Measurements from ENCODE around the gene IGFLR1.

IGFLR1 gene

DNA sequence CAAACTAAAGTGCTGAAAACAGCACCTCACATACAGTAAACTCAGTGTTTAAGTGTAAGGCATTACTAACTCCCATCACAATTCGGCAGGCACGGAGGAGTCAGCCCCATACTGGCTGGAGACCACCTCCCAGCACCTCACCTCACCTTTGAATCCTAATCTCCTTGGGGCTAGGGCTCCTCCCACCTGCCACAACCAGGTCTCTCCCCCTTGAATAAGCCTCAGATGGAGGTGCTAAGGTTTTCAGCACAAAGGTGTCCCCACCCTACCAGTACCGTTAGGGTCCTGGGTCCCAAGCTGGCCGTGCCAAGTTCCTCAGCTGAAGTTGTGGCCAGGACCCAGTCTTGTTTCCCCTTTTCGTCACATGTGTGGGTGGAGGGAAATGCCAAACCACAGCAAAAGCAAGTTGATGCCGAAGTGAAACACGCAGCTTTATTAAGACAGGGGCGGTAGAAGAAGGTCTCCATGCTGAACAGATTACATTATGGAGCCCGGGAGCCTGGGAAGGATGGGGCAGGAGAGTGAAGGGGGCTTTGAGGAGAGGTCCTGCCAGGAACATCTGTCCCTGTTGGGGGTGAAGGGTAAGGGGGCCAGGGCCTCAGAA, at the start of gene IGFLR1:
IGFLR1 (minus strand) TSS at position 332 of the 604 bp plus-strand sequence. CDS start 1,272 bp downstream, outside the sequence.
- no peak for DNase-seq

- DNase-seq = no peak
These were observed 49.6 kb upstream of the IGFLR1 start for GRCh38 chr19:35791814-35792279.

DNA sequence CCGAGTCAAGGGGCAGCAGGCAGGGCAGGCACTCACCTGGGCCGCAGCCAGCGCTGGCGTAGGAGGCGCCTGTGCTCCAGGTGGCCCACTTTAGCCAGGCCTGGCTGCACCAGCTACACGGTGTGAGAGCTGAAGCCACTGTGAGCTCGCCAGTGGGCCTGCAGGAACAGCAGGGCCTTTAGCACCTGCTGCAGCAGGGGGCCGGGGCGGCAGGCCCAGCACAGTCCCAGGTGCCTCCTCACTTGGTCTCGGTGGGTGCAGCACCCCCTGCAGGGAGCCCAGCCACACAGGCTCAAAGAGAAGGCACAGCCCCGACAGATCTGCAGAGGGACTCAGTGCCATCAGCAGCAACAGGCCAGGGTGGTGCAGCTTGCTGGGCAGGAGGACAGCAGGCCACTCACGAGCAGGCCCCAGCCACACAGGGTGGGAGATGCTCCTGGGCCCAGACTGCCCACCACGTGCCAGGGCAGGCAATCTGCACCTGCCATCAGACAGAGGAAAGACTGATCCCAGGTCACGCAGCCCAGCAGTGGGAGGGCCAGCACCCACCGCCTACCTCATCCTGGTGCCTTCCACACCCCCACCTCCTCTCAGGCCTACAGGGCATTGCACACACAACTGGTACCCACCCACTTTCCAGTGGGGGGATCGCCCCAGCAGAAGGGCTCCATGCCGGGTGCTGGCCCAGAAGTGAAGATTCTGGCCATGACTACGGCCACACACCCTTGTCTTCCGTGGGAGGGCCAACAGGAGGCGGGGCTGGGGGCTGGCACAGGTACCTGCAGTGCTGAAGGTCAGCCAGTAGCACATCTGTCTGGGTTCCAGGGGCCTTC, 48.9 kb upstream of the IGFLR1 start:
- DNase-seq = no peak

DNA sequence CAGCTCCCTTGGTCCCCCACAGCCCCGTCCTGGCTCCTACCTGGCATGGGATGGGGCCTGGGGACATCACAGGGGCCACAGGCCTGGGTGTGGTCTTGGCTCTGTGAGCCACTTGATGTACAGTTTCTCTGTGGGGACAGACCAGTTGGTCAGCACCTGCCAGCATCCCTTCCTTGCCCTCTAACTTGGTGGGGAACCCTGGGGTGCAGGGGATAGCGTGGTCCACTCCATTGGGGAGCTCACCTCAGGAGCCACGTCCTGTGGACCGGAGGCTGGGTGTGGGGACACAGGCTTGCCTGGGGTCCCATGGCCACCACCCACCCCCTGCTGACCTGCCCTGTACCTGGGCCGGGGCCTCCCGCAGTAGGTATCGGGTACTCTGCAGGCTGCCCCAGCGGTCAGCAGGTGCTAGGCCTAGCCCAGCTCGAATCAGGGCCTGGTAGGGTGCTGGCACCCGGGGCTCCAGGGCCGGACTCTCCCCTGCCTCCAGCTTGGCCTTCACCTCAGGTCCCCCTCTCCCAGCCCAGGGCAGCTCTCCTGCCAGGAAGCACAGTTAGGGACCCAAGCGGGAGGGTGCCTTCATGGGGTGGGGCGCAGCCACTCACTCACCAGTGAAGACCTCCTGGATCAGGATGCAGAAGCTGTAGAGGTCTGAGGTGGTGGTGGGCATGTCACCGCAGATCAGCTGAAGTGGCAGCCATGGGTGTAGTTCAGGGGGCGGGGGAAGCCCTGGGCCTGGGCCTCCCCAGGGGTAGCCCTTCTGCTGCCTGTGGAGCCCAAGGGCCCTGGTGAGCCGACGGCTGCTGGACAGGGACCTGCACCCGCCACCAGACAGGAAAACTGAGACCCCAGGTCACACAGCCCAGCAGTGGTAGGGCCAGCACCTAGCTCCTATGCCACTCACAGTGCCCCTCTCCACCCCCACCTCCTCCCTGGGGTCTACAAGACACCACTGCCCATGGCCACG, 48.0 kb upstream of the IGFLR1 start:
- DNase-seq = no peak

DNA sequence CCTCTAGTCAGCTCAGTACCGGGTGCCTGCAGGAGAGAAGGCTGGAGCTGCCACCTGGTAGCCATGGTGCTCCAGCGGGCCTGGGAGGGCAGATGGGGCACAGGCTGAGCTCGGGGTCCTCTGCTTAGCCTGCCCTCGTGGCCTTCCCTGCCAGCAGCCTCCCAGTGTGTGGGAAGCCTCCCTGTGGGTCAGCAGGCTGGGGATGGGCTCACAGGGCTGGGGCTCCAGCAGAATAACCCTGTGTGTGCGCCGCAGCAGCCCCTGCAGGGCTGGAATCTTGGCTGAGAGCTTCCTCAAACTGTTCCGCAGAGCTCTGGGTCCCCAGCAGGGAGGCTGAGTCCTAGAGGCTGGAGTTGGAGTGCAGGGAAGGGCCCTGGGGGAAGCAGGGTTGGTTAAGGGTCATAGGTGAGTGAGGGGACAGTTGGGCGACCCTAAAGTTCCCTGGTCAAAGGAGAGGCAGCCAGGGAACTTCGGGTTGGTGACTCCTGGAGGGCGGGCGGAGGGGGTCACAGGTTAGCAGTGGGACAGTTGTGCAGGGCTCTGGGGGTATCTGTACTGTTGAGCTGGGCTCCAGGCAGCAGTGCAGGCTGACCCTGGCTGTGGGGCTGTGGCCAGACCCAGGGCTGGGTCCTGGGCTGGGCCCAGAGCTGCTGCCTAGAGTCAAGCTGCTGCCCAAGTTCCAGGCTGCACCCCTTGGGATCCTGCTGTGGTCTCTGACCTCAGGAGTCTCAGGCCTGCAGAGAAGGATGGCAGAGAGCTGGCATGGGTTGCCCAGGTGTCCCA, 47.1 kb upstream of the IGFLR1 start:
- DNase-seq = no peak

DNA sequence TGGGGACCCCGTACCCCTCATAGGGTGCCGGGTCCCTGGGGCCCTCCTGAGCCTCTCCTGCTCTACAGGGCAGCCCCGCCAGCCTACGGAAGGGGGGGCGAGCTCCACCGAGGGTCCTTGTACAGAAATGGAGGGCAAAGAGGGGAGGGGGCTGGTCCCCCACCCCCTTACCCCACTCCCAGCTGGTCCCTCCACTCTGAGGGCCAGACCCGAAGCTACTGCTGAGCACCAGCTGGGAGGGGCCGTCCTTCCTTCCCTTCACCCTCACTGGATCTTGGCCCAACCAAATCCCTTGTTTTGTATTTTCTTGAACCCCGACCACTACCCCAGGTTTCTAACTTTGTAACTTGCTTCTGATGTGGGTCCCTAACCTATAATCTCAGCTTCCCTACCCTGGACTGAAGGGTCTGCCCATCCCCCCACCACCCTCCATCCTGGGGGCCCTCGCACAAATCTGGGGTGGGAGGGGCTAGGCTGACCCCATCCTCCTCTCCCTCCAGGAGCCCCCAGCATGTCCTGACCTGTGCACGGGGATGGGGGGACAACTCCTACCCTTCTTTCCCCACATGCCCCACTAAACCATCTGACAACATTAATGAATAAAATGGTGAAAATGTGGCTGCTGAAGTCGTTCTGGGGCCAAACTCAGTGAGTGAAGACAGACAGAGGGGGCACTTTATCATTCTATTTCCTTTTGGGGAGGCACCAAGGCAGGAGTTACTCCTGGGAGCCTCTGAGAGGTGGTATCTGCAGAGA, 46.1 kb upstream of the IGFLR1 start:
- no peak for DNase-seq

DNA sequence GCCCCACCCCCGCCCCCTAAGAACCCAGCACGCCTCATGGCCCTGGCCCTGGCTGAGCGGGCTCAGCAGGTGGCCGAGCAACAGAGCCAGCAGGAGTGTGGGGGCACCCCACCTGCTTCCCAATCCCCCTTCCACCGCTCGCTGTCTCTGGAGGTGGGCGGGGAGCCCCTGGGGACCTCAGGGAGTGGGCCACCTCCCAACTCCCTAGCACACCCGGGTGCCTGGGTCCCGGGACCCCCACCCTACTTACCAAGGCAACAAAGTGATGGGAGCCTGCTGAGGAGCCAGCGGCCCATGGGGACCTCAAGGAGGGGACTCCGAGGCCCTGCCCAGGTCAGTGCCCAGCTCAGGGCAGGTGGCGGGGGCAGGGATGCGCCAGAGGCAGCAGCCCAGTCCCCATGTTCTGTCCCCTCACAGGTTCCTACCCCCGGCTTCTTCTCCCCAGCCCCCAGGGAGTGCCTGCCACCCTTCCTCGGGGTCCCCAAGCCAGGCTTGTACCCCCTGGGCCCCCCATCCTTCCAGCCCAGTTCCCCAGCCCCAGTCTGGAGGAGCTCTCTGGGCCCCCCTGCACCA, 45.1 kb upstream of the IGFLR1 start:
- no peak for DNase-seq

DNA sequence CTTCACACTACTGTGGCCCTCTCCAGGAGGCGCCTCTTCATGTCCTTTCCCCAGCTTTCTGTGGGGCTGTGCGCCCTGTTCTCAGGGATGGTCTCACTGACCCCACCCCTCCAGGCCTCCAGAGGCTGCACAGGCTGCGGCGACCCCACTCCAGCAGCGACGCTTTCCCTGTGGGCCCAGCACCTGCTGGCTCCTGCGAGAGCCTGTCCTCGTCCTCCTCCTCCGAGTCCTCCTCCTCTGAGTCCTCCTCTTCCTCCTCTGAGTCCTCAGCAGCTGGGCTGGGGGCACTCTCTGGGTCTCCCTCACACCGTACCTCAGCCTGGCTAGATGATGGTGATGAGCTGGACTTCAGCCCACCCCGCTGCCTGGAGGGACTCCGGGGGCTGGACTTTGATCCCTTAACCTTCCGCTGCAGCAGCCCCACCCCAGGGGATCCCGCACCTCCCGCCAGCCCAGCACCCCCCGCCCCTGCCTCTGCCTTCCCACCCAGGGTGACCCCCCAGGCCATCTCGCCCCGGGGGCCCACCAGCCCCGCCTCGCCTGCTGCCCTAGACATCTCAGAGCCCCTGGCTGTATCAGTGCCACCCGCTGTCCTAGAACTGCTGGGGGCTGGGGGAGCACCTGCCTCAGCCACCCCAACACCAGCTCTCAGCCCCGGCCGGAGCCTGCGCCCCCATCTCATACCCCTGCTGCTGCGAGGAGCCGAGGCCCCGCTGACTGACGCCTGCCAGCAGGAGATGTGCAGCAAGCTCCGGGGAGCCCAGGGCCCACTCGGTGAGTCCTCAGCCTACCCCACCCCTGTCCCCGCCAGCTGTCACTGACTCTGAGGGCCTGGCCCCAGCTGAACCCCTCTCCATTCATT, 44.3 kb upstream of the IGFLR1 start:
- DNase-seq = no peak

- DNase-seq = no peak
These were observed 43.0 kb upstream of the IGFLR1 start for GRCh38 chr19:35785339-35785627.

DNA sequence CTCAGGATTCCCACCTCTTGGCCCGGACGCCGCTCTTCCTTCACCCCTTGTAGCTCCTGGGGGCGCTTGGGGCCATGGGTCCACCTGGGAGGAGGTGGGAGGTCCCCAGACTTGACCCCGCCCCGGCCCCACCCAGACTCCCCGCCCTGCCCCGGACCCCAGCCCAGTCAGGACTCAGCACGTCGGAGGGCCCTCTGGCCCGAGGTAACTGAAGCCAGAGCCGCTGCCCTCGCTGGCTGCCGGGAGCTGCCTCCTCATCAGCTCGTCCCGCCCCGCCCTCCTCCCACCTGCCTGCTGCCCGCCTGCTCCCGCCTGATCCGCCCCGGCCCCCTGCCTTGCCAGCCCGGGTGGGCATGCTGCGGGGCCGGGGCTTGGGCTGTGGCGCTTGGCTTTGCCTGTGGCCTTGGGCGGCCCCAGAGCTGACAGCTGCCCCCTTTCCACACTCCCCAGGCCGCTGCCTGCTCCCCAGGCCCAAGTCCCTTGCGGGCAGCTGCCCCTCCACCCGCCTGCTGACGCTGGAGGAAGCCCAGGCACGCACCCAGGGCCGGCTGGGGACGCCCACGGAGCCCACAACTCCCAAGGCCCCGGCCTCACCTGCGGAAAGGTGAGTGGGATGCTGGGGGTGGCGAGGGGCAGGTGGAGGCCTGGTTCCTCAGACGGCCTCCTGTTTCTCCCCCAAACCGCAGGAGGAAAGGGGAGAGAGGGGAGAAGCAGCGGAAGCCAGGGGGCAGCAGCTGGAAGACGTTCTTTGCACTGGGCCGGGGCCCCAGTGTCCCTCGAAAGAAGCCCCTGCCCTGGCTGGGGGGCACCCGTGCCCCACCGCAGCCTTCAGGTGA, 42.5 kb upstream of the IGFLR1 start:
- DNase-seq = no peak

- DNase-seq = no peak
These were observed 41.5 kb upstream of the IGFLR1 start for GRCh38 chr19:35783469-35784434.

GRCh38 chr19:35782589-35782988, 40.3 kb upstream of the IGFLR1 start:
- no peak for DNase-seq

DNA sequence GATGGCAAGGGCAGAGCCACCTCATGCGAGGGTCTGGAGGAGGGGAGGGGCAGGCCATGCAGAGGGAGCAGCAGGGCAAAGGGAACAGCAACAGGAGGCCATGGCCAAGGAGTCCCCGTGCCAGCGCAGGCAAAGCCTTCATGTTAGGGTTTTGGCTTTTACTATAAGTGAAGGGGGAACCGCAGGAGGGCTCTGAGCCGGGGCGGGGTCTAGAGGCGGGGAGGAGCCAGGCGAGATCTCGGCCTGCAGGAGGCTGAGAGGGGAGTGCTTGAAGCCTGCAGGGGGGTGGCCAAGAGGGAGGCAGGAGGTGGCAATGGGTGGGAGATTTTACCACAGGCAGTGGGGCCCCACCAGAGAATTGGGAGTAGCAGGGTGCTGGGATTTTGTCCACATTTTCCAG, 39.4 kb upstream of the IGFLR1 start:
- DNase-seq = no peak

GRCh38 chr19:35780717-35781116, 38.5 kb upstream of the IGFLR1 start:
- DNase-seq = no peak

- no peak for DNase-seq
These were observed 37.8 kb upstream of the IGFLR1 start for GRCh38 chr19:35780058-35780457.

DNA sequence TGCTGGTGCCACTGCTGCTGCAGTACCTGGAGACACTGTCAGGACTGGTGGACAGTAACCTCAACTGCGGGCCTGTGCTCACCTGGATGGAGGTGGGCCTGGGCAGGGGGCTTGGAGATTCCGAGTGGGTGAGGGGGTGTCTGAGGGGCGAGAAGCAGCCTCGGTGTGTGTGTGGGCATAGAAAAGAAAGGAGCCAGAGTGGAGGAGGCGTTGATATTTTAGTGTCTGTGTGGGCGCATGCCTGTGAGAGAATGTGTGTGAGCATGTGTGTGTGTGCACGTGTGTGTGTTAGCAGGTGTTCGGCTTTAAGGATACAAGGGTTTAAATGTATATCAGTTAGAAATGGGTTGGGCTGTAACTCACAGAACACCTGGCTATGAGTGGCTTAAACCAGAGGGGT, 36.8 kb upstream of the IGFLR1 start:
- DNase-seq = no peak

- DNase-seq = no peak
These were observed 35.7 kb upstream of the IGFLR1 start for GRCh38 chr19:35777961-35778360.
